Measurements from ENCODE around the gene CPNE1.
A peak's percentile ranks its signal among the peaks of the same experiment; 100 is the strongest.
"Not testable (repeated sequence)": the region's sequence is repeated elsewhere in the genome, so short reads cannot be mapped to it uniquely, and the experiment has no call there.

Gene CPNE1

DNA sequence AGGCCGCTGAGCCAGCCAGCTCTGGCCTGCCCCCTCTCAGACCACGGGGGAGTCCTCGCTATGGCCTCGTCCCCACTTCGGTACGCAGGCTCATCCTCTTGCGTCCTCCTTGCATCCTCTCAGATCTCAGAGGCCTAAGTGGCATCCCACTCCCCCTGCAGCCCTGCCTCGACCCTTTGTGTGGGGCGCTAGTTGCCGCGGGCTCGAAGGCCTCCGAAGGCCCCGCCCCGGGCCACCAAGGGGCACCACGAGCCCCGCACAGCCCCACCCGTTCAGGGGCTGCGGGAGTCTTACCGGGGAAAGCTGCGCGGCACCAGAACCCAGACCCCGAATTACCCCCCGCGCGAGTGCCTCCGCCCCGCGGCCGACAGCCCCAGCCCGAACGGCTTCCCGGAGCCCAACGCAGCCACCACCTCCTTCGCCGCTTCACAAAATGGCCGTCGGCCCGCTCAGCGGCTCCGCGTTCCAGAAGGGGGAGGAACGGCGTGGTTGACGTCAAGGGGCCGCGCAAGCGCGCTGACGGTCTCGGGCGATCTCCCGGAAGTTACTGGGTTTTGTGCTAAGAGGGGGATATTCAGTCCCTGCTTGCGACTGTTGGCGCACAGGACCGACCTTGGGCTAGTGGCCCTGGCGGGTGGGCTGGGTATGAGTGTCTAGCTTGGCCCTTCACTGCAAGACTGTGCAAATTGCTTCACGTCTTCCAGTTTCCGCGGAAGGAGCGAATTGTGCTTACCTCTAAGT, at the start of gene CPNE1, which contains the start of gene RBM12:
CPNE1 (minus strand) TSS at position 435 of the 741 bp plus-strand sequence. CDS start 31,977 bp downstream, outside the sequence.
RBM12 (minus strand) TSS at position 435 of the 741 bp plus-strand sequence. CDS start 9,578 bp downstream, outside the sequence.
- peak; percentile 99 for DNase-seq (ENCODE audit: low spot score)

DNA sequence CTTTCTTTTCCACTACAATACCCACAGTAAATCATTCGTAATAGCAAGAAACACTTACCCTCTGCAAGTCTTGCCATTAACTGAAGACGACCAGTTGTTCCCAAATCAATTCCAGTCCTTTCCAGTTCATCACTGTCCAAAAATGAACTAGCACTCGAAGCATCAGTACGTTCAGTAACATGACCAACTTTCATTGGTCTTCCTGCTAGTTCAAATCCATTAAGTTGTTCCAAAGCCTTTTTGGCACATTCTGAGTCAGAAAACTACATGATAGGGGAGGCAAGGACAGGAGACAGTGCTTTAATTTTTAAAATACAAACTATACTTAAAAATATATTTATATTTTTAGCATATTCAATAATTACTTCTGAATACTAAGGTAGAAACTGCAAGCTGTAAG, 49.4 kb upstream of the CPNE1 start:
- DNase-seq (ENCODE audit: low spot score), result no peak

DNA sequence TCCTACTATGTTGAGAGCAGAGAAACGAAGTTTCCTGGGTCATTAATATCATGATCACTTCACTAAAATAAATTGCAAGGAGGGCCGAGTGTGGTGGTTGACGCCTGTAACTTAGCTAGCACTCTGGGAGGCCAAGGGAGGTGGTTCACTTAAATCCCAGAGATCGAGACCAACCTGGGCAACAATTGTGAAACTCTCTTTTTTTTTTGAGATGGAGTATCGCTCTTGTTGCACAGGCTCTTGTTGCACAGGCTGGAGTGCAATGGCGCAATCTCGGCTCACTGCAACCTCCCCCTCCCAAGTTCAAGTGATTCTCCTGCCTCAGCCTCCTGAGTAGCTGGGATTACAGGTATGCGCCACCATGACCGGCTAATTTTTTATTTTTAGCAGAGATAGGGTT, 48.4 kb upstream of the CPNE1 start:
- DNase-seq (ENCODE audit: low spot score), result not testable (repeated sequence)

DNA sequence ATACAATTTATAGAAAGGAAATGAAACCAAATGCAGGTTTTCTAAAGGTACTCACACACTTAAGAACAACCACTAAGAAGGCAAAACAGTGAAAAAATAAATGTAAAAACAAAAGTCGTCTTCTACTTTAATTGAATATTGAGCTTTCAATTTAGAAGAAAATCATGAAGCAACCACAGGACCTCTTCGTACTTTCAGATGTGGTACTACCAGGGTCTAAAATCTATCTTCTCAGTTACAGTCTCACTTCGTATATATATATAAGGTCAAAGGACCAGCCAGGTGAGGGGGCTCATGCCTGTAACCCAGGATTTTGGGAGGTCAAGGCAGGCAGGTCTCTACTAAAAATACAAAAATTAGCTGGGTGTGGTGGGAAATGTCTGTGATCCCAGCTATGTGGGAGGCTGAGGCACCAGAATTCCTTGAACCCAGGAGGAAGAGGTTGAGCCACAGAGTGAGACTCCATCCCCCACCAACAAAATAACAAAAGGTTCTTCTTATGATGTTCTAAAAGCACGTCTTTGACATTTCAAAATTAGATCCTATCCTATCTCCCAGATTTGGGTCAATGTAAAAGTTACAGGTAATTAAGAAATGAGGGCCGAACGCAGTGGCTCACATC, 47.0 kb upstream of the CPNE1 start:
- no peak for DNase-seq (ENCODE audit: low spot score)

GRCh38 chr20:35710884-35711587, 46.3 kb upstream of the CPNE1 start:
- no peak for DNase-seq (ENCODE audit: low spot score)

DNA sequence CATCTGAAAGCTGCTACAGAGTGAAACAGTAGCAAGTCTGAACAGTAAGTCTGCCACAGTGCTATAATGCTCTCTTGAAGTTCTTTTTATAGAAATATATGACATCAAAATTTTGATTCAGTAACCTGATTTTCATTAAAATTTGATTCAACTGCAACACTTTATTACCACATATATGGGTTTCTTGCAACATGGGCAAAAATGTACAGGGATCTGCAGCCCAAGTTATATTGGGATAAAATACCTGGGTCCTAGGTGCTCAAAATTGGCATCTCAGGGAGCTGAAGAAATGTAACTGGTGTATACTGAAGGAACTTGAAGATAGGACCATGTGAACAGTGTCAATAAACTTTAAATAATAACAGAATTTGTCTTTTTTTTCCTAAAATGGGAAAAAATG, 45.3 kb upstream of the CPNE1 start:
- DNase-seq (ENCODE audit: low spot score), result no peak

DNA sequence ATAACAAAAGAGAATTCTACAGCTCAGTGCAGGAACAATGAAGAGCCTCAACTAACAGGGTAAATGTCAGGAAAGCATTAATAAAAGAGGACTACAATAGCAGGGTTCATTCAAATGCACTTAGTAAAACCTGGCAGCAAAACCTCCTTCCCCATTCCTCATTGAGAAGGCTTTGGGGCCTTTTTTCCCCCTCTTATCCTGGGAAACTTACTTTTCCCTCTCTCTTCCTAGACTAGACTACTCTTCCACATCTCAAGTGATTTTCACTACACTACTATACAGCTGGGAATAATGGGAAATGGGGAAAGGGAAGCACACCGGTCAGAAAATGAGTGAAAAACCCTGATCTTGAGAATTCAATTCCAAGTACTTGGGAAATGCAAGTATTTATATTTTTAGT, 44.6 kb upstream of the CPNE1 start:
- DNase-seq (ENCODE audit: low spot score), result no peak

DNA sequence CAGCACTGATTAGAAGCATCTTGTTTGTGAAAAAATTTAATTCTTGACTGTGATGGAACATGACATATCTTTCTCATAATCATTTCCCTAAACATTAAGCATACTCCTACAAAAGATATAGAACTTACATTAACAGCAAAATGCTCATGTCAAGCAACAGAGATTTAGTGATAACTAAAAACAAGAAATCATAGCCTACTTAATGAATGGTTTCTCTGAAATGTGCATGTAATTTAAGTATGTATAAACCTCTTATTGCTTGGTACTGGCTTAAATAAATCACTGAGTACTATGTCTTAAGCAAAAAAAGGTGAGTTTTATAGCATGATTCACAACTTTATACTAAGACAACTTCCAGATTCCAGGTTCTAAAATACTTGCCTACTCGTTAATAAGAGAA, 43.8 kb upstream of the CPNE1 start:
- no peak for DNase-seq (ENCODE audit: low spot score)

GRCh38 chr20:35706591-35707529, 42.2 kb upstream of the CPNE1 start:
- not testable (repeated sequence) for DNase-seq (ENCODE audit: low spot score)

DNA sequence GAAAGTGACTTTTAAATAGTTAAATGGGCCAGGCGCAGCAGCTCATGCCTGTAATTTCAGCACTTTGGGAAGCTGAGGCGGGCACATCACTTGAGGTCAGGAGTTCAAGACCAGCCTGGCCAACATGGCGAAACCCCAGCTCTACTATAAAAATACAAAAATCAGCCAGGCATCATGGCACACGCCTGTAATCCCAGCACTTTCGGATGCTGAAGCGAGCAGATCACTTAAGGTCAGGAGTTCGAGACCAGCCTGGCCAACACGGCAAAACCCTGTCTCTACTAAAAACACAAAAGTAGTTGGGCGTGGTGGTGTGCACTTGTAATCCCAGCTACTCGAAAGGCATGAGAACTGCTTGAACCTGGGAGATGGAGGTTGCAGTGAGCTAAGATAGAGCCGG, 41.2 kb upstream of the CPNE1 start:
- DNase-seq (ENCODE audit: low spot score), result not testable (repeated sequence)

DNA sequence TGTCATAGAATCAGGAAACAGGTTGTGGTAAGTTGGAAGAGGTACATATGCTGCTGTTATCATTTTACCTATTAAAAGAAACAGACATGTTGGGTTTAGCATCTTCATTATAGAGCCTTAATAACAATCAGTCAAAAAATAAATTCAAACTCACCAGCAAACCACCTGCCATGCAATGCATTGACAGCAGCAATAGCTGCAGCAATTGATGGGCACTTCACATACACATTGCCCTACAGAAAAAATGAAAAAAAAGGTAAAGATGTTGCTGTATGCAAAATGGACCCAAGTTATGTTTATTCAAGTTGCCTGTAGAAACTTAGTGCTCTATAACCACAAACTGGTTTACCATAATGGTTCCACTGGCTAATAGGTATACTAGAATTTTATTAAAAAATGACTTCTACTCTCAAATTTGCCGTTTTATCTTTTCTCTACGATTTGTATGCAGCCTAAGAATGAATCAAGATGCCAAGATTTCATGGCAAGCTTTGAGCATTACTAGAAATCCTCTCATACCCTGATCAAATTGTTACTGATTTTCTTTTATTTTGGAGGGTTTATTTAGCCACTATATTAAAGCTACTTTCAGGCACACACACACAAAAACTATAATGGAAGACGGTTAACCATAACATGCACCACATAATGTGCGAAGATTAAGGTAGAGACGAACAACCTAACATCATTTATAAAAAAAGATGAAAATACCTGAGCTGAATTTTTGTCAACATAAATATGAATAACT, 40.0 kb upstream of the CPNE1 start:
- no peak for DNase-seq (ENCODE audit: low spot score)

GRCh38 chr20:35702824-35703695, 38.4 kb upstream of the CPNE1 start:
- no peak for DNase-seq (ENCODE audit: low spot score)

DNA sequence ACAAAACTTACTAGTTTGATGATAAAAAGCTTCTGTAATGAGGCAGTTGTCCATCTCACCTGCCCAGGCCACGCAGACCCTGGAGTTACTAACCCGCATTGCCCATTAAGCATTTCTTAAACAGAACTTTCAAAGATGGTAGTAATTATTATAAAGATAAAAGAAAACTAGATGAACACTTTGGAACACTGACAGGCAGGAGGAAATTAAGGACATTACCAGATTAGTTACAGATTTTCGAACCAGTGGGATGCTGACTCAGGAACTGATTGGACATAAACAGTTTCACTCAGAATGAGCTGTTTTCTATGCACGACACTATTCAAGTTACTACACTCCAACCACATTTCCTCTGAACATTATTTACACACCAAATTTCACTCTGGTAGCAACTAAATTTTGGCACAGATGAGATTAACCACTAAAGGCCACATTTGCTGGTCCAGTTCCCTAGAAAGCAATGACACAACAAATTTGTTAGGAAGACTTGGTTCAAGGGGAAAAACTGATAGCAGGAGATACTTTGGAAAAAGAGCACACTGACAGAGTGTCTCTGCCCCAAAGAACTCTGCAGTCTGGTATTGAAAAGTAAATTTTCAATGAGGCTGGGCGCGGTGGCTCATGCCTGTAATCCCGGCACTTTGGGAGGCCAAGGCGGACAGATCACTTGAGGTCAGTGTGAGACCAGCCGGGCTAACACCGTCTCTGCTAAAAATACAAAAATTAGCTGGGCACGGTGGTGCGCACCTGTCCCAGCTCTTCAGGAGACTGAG, 37.5 kb upstream of the CPNE1 start:
- peak; percentile 70 for DNase-seq (ENCODE audit: low spot score)

DNA sequence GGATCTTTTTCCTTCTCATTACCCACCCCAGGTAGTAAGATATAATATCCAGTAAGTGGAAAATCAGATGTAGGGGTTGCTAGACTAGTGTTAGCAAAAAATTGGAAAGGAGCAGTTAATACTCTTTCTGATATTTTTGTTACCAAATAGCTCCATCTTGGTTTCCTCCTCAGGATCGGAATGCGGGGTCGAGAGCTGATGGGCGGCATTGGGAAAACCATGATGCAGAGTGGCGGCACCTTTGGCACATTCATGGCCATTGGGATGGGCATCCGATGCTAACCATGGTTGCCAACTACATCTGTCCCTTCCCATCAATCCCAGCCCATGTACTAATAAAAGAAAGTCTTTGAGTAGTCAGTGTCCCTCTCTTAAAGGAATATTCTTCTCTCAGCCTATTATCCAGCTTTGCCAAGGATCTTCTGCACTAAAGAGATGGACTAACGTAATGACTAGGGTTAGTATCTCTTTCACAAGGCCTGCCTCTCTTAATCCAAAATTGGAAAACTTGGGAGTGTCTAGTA, 36.0 kb upstream of the CPNE1 start:
- DNase-seq (ENCODE audit: low spot score), result no peak

- no peak for DNase-seq (ENCODE audit: low spot score)
These were observed 35.4 kb upstream of the CPNE1 start for GRCh38 chr20:35699957-35700624.

GRCh38 chr20:35699127-35699956, 34.6 kb upstream of the CPNE1 start, which contains the start of the genes NFS1 and ROMO1:
TSS of gene NFS1 (minus strand) at chr20:35699352. CDS start at chr20:35699288, 64 bp downstream.
TSS of gene ROMO1 (plus strand) at chr20:35699405. CDS start at chr20:35699633, 228 bp downstream.
- peak; percentile 88 for DNase-seq (ENCODE audit: low spot score)
